LNCaP clone FGC (cell line): ENCODE data around the gene CDR2.
"Not testable (repeated sequence)": the region's sequence is repeated elsewhere in the genome, so short reads cannot be mapped to it uniquely, and the experiment has no call there.

Experiments
- DNase-seq: peaks from one replicate; pipeline ENCODE4 v3.0.0-alpha.2; 2011; ENCODE audit warnings: low read depth
- H3K4me3 ChIP-seq: 2 replicates; pipeline ENCODE4 v1.5.1; 2011; ENCODE audit warnings: mild to moderate bottlenecking, low read depth, low read length, control low read depth
- CTCF ChIP-seq: IDR thresholded peaks from 2 replicates; pipeline ENCODE4 v1.5.1; 2012; ENCODE audit warnings: mild to moderate bottlenecking; ENCODE audit not compliant: control insufficient read depth, insufficient read depth; ENCODE audit errors: extremely low read depth

CDR2 gene

GRCh38 chr16:22370038-22370820, 4.2 kb downstream of the CDR2 start:
- no peak for DNase-seq
- no peak for TF ChIP-seq CTCF

GRCh38 chr16:22369221-22369811, 5.1 kb downstream of the CDR2 start:
- H3K4me3 ChIP-seq = no peak overlapping the region
- TF ChIP-seq CTCF = no peak
- peak; percentile 54 for DNase-seq

More at GRCh38 chr16:22370038-22370820, 4.2 kb downstream of the CDR2 start:
- no peak overlapping the region for H3K4me3 ChIP-seq

GRCh38 chr16:22368200-22368826, 6.1 kb downstream of the CDR2 start:
- not testable (repeated sequence) for DNase-seq, H3K4me3 ChIP-seq

- TF ChIP-seq CTCF = no peak
- H3K4me3 ChIP-seq = no peak overlapping the region
- no peak for DNase-seq
Observed at GRCh38 chr16:22366889-22367288, 7.5 kb downstream of the CDR2 start.

GRCh38 chr16:22366371-22366770, 8.0 kb downstream of the CDR2 start:
- H3K4me3 ChIP-seq = no peak overlapping the region
- no peak for DNase-seq
- no peak for TF ChIP-seq CTCF

- no peak overlapping the region for H3K4me3 ChIP-seq
- DNase-seq = no peak
- no peak for TF ChIP-seq CTCF
Observed at GRCh38 chr16:22364241-22364640, 10.2 kb downstream of the CDR2 start.

GRCh38 chr16:22360963-22361659, 13.3 kb downstream of the CDR2 start:
- no peak for TF ChIP-seq CTCF
- no peak for DNase-seq
- H3K4me3 ChIP-seq = no peak overlapping the region
